ENCODE results near the gene PRMT3.

- TF ChIP-seq CTCF (IDR thresholded peaks at IDR 0.05) (no peak), POLR2A (IDR thresholded peaks at IDR 0.05) (no peak)
These were observed 100.8 kb downstream of the PRMT3 start for GRCh38 chr11:20488352-20488751.
